Endothelial cell of hepatic sinusoid (primary cell): ENCODE measurements around the gene NACA2.
"Not testable (repeated sequence)": the region's sequence is repeated elsewhere in the genome, so short reads cannot be mapped to it uniquely, and the experiment has no call there.

ENCODE experiments used
- in situ Hi-C: cut with HindIII; loops from 2 replicates; pipeline ENCODE4 v1.10.0; 2017; ENCODE audit warnings: low sequenced_read_pairs

Gene NACA2

GRCh38 chr17:61579961-61580360, 11.1 kb downstream of the NACA2 start:
- in situ Hi-C loops = no loop called here

DNA sequence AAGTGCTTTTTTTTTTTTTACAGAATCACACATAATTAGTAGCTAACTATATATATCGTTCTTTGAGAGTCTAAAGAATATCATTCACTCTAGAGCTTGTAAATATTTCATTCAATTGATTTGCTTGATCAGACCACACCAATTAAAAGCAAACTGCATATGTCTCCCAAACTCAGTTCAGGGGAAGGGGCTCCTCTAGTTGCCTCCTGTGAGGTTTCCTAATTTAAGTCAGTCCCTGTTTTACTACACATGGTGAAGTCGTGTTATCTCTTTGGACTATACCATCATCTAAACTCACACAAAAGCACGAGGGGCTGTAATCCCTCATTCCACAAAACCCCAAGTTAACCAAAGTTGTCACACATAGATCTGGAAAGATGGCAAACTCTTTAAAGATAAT, 11.7 kb downstream of the NACA2 start:
- in situ Hi-C loops = no loop called here

DNA sequence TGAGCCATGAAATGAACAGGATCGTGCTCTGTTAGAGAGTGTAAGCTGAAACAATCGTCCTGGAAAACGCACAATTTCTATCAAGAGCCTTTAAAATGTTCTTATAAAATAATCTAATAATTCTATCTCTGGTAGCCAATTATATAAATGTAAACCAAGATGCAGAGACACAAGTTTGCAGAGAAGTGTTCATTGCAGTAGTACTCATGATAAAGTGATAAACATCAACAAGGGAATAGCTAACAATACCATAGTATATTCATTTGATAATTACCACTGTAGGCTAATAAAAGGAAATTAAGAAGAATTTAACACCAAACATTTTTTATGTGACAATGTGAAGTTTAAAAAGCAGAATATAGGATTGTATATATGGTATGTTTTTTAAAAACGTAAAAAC, 12.4 kb downstream of the NACA2 start:
- in situ Hi-C loops = no loop called here

- in situ Hi-C loops = no loop called here
These were observed 15.0 kb downstream of the NACA2 start for GRCh38 chr17:61575983-61576382.

DNA sequence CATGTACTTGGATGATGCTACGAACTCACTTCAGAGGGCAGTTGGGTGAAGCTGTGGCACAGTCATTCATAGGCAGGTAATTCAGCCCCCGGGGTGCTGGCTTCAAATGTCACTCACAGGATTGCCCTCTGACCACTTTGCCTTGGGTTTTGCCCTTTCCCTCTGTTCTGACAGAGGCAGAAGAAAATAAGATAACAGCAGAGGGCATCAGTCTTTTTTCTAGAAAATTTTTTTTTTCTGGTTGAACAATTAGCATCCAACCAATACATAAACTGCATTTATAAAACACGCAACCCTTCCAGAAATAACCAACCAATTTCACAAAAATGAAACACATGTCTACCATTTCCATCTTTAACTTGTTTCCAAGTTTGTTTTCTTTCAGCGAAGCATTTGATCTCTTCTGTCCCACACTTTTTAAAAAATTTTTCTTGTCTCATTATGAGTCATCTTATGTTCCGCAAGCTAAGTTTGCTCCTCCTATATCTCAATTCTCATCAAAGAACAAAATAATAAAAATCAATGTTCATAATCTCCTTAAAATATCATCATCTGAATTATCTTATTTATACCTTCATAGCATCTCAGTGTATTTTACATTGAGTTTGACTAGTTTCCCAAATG, 15.6 kb downstream of the NACA2 start:
- in situ Hi-C loops = no loop called here

DNA sequence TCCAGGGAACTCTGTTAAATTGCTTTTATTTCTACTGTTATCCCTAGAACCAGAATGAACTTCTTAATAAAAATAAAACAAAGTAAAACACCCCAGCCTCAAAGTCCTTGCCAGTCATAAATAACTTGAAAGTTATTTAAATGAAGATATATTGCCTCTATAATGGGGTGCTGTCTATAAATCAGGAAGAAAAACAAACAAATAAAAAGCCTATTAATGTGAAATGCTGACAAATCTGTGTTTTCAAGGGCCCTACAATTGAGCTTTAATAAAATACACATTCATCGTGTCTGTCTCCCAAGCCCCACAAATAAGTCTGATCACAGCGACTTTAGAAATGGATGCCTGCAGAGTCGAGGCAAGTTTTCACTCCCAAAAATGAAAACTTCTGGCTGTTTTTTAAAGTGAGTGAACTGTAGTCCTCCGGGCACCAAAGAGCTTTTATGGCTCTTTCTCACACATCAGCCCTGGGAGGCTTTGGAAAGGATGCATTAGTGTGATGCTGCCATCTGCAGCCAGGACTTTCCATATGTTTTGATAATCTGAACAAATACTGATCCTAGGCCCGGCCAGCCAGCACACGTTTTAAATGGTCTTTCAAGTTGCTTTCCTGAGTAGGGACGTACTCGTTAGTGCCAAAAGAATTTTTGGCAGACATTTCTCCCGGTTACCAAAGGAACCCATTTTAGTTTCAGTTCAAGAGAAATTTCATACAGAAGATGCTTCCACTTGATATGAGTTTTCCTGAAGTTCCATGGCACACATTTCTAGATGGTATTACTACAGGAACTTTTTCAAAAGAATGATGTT, 16.3 kb downstream of the NACA2 start:
- in situ Hi-C loops = no loop called here

DNA sequence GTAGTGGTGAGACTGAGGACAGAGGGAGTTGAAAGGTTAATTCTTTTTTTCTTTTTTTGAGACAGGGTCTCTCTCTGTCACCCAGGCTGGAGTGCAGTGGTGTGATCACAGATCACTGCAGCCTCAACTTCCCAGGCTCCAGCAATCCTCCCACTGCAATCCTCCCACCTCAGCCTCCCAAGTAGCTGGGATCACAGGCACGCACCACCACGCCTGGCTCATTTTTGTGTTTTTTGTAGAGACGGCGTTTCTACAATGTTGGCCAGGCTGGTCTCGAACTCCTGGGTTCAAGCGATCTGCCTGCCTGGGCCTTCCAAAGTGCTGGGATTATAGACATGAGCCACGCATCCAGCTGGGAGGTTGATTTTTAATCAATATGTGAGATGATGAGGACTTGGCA, 18.5 kb downstream of the NACA2 start:
- in situ Hi-C loops = not testable (repeated sequence)

DNA sequence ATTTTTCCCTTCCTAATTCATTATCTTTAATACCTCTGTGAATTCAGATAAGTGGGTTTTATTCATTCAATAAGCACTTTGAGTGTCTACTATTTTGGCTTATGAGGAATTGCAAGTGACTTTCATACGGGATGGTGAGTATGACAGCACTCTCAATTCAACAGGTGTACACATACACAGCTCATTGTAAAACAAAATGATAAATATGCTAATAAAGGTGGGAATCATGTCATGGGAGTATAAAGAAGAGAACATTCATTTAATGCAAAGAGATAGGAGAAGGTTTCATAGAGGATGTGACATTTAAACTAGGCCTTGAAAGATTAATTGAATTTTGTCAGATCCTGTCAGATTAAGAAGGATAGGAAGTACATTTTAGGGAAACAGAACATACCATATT, 19.4 kb downstream of the NACA2 start:
- in situ Hi-C loops = no loop called here

DNA sequence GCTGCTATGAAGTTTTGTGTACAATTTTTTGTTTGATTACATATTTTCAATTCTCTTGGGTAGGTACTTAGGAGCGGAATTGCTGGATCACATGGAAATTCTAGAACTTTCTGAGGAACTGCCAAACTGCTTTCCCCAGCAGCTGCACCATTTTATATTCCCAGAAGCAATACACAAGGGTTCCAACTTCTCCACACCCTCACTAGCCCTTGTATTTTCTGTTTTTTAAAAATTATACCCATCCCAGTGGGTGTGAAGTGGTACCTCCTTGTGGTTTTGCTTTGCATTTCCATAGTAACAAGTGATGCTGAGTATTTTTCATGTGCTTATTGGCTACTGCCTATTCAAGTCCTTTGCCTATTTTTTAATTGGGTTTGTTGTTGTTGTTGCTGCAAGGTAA, 20.9 kb downstream of the NACA2 start:
- in situ Hi-C loops = no loop called here

- in situ Hi-C loops = loop anchor here (5.0 kb wide), 1 partner anchor 107 kb away; no protein-coding TSS in a partner anchor
These were observed 21.5 kb downstream of the NACA2 start for GRCh38 chr17:61569525-61569924.

DNA sequence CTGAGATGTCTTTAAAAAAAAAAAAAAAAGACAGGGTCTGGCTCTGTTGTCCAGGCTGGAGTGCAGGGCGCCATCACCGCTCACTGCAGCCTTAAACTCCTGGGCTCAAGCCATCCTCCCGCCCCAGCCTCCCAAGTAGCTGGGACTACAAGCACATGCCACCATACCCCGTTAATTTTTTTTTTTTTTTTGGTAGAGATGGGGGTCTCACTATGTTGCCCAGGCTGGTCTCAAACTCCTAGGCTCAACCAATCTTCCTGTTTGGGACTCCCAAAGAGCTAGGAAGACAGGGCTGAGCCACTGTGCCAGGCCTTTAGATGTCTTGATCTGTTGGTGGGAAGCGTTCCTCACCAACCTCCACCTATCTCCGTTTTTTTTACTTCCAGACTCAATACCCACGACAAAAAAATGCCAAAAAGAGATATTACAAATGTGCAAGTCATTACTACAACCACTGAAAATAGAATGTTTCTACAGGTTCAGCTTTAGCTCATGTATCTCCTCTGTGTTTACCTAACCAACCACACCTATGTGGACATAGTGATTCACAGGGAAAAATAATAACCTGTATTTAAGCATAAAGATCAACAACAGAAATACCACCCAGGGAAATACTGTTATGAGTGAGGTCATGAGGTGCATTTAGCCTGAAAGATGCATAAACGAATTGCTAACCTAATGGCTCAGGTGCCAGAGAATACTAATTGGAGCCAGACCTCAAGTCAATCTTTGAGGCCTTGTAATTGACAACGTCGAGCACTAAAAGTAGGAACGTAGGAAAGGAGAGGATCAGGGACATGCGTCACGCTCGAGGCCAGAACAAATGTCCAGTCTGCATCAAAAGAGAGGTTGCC, 22.6 kb downstream of the NACA2 start:
- in situ Hi-C loops = loop anchor here (5.0 kb wide), 1 partner anchor 106 kb away; no protein-coding TSS in a partner anchor

DNA sequence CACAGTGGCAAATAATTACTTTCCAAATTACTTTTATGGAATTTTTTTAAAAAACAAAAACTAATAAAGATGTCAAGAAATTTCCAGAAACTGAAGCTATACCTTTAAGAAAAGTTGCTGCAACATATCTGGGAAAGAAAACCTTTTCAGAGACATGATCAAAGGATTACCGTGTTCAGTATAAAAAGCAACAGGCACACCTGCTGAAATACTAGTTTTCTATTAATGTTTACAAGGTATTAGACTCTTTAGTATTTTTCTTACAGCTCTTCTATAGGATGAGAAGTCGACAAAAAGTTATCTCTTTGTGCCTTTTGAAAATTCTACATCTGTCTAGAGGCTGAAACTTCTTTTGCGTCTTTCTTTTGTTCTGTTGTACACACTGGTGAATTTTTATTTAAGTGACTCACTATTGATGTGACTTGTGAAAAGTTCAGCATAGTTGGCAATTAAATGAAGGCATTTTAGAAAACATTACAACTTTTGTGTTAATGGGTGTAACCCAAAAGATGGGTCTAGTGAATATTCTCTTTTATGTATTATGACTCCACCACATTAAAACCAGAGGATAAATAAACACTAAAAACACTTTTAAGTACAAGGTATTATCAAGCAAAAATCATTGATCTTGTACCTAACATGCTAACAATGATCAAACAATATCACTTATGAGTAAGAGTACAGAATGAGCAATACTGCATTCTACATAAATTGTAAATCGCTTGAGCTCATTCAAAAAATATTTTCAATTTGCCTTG, 23.8 kb downstream of the NACA2 start:
- in situ Hi-C loops = loop anchor here (5.0 kb wide), 1 partner anchor 105 kb away; no protein-coding TSS in a partner anchor

- in situ Hi-C loops = loop anchor here (5.0 kb wide), 1 partner anchor 104 kb away; no protein-coding TSS in a partner anchor
These were observed 24.6 kb downstream of the NACA2 start for GRCh38 chr17:61566448-61566847.

- in situ Hi-C loops = loop anchor here (5.0 kb wide), 1 partner anchor 104 kb away; no protein-coding TSS in a partner anchor
These were observed 25.2 kb downstream of the NACA2 start for GRCh38 chr17:61565850-61566249.

GRCh38 chr17:61565213-61565612, 25.8 kb downstream of the NACA2 start:
- in situ Hi-C loops = loop anchor here (5.0 kb wide), 1 partner anchor 103 kb away; no protein-coding TSS in a partner anchor

- in situ Hi-C loops = no loop called here
These were observed 28.7 kb downstream of the NACA2 start for GRCh38 chr17:61562287-61562686.

- in situ Hi-C loops = no loop called here
These were observed 29.7 kb downstream of the NACA2 start for GRCh38 chr17:61561354-61561753.

- in situ Hi-C loops = no loop called here
These were observed 30.9 kb downstream of the NACA2 start for GRCh38 chr17:61560071-61560470.

- in situ Hi-C loops = no loop called here
These were observed 34.5 kb downstream of the NACA2 start for GRCh38 chr17:61556224-61557188.
